ENCODE measurements around the gene CDK10.

CDK10 gene

GRCh38 chr16:89720551-89720812 lies 34.0 kb downstream of the CDK10 start:
- H3K4me3 ChIP-seq (ENCODE audit: low read depth, low read length): peak overlapping the region; percentile 84
- TF ChIP-seq CTCF (IDR thresholded peaks at IDR 0.05; ENCODE audit: low read depth, low read length): no peak

GRCh38 chr16:89720813-89721545 lies 34.5 kb downstream of the CDK10 start, which contains the start of the genes VPS9D1 and ZNF276:
Gene VPS9D1, minus strand, starts transcription at chr16:89720898. Its CDS starts 37 bp downstream, at chr16:89720861.
Gene ZNF276, plus strand, starts transcription at chr16:89721537. Its CDS starts 104 bp downstream, at chr16:89721641.
- peak within 1 kb of the TSS; percentile 84 for H3K4me3 ChIP-seq (ENCODE audit: low read depth, low read length)
- no peak for TF ChIP-seq CTCF (IDR thresholded peaks at IDR 0.05; ENCODE audit: low read depth, low read length)

- peak overlapping the region; percentile 84 for H3K4me3 ChIP-seq (ENCODE audit: low read depth, low read length)
- TF ChIP-seq CTCF (IDR thresholded peaks at IDR 0.05; ENCODE audit: low read depth, low read length): no peak
These were observed 35.3 kb downstream of the CDK10 start for GRCh38 chr16:89721546-89722391.

GRCh38 chr16:89722392-89723278 lies 36.1 kb downstream of the CDK10 start:
- peak overlapping the region; percentile 84 for H3K4me3 ChIP-seq (ENCODE audit: low read depth, low read length)

GRCh38 chr16:89723279-89724250 lies 37.1 kb downstream of the CDK10 start:
- no peak for TF ChIP-seq CTCF (IDR thresholded peaks at IDR 0.05; ENCODE audit: low read depth, low read length)
- H3K4me3 ChIP-seq (ENCODE audit: low read depth, low read length): no peak overlapping the region

More at GRCh38 chr16:89722392-89723278, 36.1 kb downstream of the CDK10 start:
- TF ChIP-seq CTCF (IDR thresholded peaks at IDR 0.05; ENCODE audit: low read depth, low read length): no peak

- H3K4me3 ChIP-seq (ENCODE audit: low read depth, low read length): no peak overlapping the region
- no peak for TF ChIP-seq CTCF (IDR thresholded peaks at IDR 0.05; ENCODE audit: low read depth, low read length)
These were observed 41.1 kb downstream of the CDK10 start for GRCh38 chr16:89727406-89728120.

All from WI38 (cell line).